Stimulated activated CD8-positive, alpha-beta memory T cell treated with anti-CD3 and anti-CD28 coated beads, Interleukin-4, amount 100 ng/mL, for 24 hours (primary cell): ENCODE data around the gene GTF2I.
"Not testable (repeated sequence)": the region's sequence is repeated elsewhere in the genome, so short reads cannot be mapped to it uniquely, and the experiment has no call there.

Source experiments
- DNase-seq: peaks from one replicate; pipeline ENCODE4 v3.0.0-alpha.2; 2020; ENCODE audit warnings: low read depth

Gene GTF2I

GRCh38 chr7:74779053-74779452, 121.5 kb downstream of the GTF2I start:
- not testable (repeated sequence) for DNase-seq

GRCh38 chr7:74781746-74782145, 124.2 kb downstream of the GTF2I start:
- DNase-seq, result not testable (repeated sequence)

GRCh38 chr7:74783595-74783994, 126.1 kb downstream of the GTF2I start:
- DNase-seq, result not testable (repeated sequence)

- peak; percentile 88 for DNase-seq
These were observed 131.0 kb downstream of the GTF2I start for GRCh38 chr7:74788369-74789150.

GRCh38 chr7:74789200-74789736, 131.8 kb downstream of the GTF2I start:
- DNase-seq, result not testable (repeated sequence)

GRCh38 chr7:74797848-74798622, 140.5 kb downstream of the GTF2I start:
- not testable (repeated sequence) for DNase-seq

- not testable (repeated sequence) for DNase-seq
These were observed 141.1 kb downstream of the GTF2I start for GRCh38 chr7:74798644-74799043.
